ACC112 (cell line): ENCODE measurements around the gene C22orf15.

Experiments
- H2AFZ ChIP-seq: fragments of 200-600 bp; sonication (generic); one replicate; pipeline ENCODE4 v1.6.0; 2017; ENCODE audit warnings: antibody characterized with exemption, low read length; ENCODE audit not compliant: unreplicated experiment
- H3K27ac ChIP-seq: fragments of 200-600 bp; sonication (generic); 2 replicates; pipeline ENCODE4 v1.5.1; 2014; ENCODE audit warnings: low read depth, mild to moderate bottlenecking, antibody characterized with exemption, low read length, moderate library complexity
- H3K27me3 ChIP-seq: fragments of 200-600 bp; sonication (generic); 2 replicates; pipeline ENCODE4 v1.6.1; 2014; ENCODE audit warnings: mild to moderate bottlenecking, antibody characterized with exemption, low read length, moderate library complexity, mixed read lengths; ENCODE audit not compliant: insufficient read depth
- H3K36me3 ChIP-seq: fragments of 200-600 bp; sonication (generic); 2 replicates; pipeline ENCODE4 v1.6.1; 2016; ENCODE audit warnings: mild to moderate bottlenecking, antibody characterized with exemption, low read length, moderate library complexity, mixed read lengths; ENCODE audit not compliant: insufficient read depth
- H3K4me1 ChIP-seq: fragments of 200-600 bp; sonication (generic); one replicate; pipeline ENCODE4 v1.6.1; 2016; ENCODE audit warnings: low read length, mixed read lengths; ENCODE audit not compliant: insufficient read depth, unreplicated experiment, control insufficient read depth
- H3K4me3 ChIP-seq: fragments of 200-600 bp; sonication (generic); 2 replicates; pipeline ENCODE4 v1.5.1; 2014; ENCODE audit warnings: mild to moderate bottlenecking, low read depth, low read length
- H3K79me2 ChIP-seq: fragments of 200-600 bp; sonication (generic); one replicate; pipeline ENCODE4 v1.6.0; 2016; ENCODE audit warnings: low read length; ENCODE audit not compliant: control insufficient read depth, unreplicated experiment, insufficient read depth

The C22orf15 gene

GRCh38 chr22:23804781-23805291 is 42.0 kb downstream of the C22orf15 start:
- Histone ChIP-seq H3K27ac (no peak overlapping the region), H3K36me3 (no peaks in the 10 kb centered on the region), H3K4me3 (no peak overlapping the region), H2AFZ (no peak overlapping the region), H3K27me3 (no peaks in the 10 kb centered on the region), H3K79me2 (no peaks in the 10 kb centered on the region), H3K4me1 (no peaks in the 10 kb centered on the region)

GRCh38 chr22:23806837-23807236 is 44.0 kb downstream of the C22orf15 start:
- Histone ChIP-seq H3K4me1 (no peaks in the 10 kb centered on the region), H3K27me3 (no peaks in the 10 kb centered on the region), H3K27ac (no peak overlapping the region), H3K79me2 (no peaks in the 10 kb centered on the region), H2AFZ (no peak overlapping the region), H3K4me3 (no peak overlapping the region), H3K36me3 (no peaks in the 10 kb centered on the region)

- H3K27ac ChIP-seq: no peak overlapping the region
- H3K4me3 ChIP-seq: no peak overlapping the region
- H3K27me3 ChIP-seq: no peaks in the 10 kb centered on the region
- no peaks in the 10 kb centered on the region for H3K4me1 ChIP-seq
- no peaks in the 10 kb centered on the region for H3K36me3 ChIP-seq
- H3K79me2 ChIP-seq: no peaks in the 10 kb centered on the region
- H2AFZ ChIP-seq: no peak overlapping the region
Measured at GRCh38 chr22:23812378-23812777, 49.6 kb downstream of the C22orf15 start.
